Measurements from ENCODE around the gene LMOD2.
A peak's percentile ranks its signal among the peaks of the same experiment; 100 is the strongest.
"Not testable (repeated sequence)": the region's sequence is repeated elsewhere in the genome, so short reads cannot be mapped to it uniquely, and the experiment has no call there.

The LMOD2 gene

GRCh38 chr7:123629281-123629680 is 26.4 kb upstream of the LMOD2 start:
- H3K27ac ChIP-seq = no peak overlapping the region
- TF ChIP-seq CTCF (conservative IDR thresholded peaks at IDR 0.05) = no peak
- TF ChIP-seq ZFX (IDR thresholded peaks at IDR 0.05) = no peak

GRCh38 chr7:123632808-123633207 is 22.9 kb upstream of the LMOD2 start:
- no peak overlapping the region for H3K27ac ChIP-seq
- no peak for TF ChIP-seq CTCF (conservative IDR thresholded peaks at IDR 0.05)
- TF ChIP-seq ZFX (IDR thresholded peaks at IDR 0.05) = no peak

GRCh38 chr7:123633553-123633952 is 22.1 kb upstream of the LMOD2 start:
- H3K27ac ChIP-seq = no peak overlapping the region
- TF ChIP-seq ZFX (IDR thresholded peaks at IDR 0.05) (no peak), CTCF (conservative IDR thresholded peaks at IDR 0.05) (no peak)

- not testable (repeated sequence) for H3K27ac ChIP-seq
Observed at GRCh38 chr7:123634011-123634573, 21.6 kb upstream of the LMOD2 start.

- H3K27ac ChIP-seq = no peak overlapping the region
- TF ChIP-seq ZFX (IDR thresholded peaks at IDR 0.05) = no peak
- TF ChIP-seq CTCF (conservative IDR thresholded peaks at IDR 0.05) = peak; percentile 77
Observed at GRCh38 chr7:123635551-123636359, 19.9 kb upstream of the LMOD2 start.

GRCh38 chr7:123637203-123637602 is 18.5 kb upstream of the LMOD2 start:
- no peak overlapping the region for H3K27ac ChIP-seq
- TF ChIP-seq ZFX (IDR thresholded peaks at IDR 0.05) (no peak), CTCF (conservative IDR thresholded peaks at IDR 0.05) (0 out of 2 replicates have a peak, but pooled peaks have one; percentile 2)

- no peak for TF ChIP-seq CTCF (conservative IDR thresholded peaks at IDR 0.05)
- no peak for TF ChIP-seq ZFX (IDR thresholded peaks at IDR 0.05)
Observed at GRCh38 chr7:123637878-123638277, 17.8 kb upstream of the LMOD2 start.

More at GRCh38 chr7:123637878-123638277, 17.8 kb upstream of the LMOD2 start:
- no peak overlapping the region for H3K27ac ChIP-seq
